ENCODE results near the gene KRT77.

The KRT77 gene

GRCh38 chr12:52650520-52651081 lies 52.7 kb downstream of the KRT77 start:
- DNase-seq = no peak

DNA sequence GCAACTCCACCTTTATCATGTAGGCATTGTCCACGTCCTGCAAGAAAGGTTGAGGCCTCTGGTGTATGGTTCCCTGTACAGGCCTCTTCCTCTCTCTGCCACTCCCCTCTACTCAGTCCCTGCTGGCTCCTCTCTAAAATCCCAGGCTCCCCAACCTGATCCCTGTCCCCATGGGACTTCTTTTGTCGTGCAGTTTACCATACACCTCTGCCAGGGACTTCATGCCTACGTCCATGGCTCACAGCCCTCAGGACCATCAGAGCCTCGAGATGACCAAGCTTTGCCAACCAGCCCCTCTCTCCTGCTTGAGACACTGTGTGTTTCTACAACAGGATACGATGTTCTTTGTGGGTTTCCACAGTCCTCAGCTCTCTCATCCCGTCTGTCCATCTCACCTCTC lies 54.3 kb downstream of the KRT77 start:
- DNase-seq = no peak

DNA sequence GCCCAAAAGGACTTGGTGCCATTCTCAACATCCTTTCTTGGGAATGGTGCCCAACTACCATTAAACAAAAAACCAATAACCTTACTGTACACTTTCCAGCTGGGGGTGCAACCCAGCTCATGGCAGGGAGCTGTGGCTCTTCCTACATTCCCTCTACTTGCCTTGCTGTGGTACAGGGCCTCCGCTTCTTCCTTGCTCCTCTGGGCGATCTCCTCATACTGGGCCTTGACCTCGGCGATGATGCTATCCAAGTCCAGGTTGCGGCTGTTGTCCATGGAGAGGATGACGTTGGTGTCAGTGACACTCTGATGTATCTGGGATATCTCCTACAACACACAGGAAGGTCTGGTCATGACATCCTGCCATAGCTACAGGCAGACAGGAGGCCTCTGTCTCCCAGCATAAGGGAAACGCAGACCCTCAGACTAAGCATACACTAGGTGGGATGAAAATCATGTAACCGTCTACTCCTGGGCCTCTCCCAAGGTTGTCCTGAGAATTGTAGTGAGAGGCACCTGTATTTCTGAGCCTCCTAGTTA lies 55.2 kb downstream of the KRT77 start:
- no peak for DNase-seq

DNA sequence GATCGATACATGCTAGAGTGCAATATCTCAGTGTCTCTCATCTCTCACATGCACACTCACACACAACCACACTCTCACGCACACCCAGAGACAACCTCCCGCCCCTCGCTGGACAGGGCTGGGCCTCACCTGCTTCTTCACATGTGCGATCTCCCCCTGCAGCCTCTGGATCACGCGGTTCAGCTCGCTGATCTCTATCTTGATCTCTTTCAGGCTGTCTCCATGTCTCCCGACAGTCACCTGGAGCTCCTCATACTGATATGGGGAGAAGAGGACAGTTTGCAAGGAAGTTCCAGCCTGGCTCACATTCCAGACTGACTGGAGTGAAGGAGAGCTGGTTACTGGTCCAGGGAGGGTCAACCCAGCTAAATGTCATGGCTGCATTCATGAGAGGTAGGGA lies 55.7 kb downstream of the KRT77 start:
- no peak for DNase-seq

- DNase-seq = no peak
Observed at GRCh38 chr12:52646613-52647012, 56.7 kb downstream of the KRT77 start.

DNA sequence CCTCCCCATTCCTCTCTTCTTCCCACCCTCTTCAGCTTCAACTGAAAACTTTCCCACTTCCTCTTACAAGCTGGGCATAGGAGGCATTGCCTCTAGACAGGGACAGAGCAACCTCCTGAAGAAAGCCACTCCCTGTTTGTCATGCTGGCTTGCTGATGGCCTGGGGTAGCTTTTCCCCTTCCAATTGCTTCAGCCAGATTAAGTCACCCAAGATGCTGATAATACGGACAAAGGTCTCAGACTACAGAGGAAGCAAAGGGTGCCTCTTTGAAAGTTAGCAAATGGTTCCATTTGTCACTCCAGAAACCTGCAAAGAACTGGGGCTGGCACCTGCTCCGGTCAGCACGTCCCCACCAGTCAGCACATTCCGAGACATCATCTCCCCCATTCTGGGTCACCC lies 57.3 kb downstream of the KRT77 start:
- no peak for DNase-seq

DNA sequence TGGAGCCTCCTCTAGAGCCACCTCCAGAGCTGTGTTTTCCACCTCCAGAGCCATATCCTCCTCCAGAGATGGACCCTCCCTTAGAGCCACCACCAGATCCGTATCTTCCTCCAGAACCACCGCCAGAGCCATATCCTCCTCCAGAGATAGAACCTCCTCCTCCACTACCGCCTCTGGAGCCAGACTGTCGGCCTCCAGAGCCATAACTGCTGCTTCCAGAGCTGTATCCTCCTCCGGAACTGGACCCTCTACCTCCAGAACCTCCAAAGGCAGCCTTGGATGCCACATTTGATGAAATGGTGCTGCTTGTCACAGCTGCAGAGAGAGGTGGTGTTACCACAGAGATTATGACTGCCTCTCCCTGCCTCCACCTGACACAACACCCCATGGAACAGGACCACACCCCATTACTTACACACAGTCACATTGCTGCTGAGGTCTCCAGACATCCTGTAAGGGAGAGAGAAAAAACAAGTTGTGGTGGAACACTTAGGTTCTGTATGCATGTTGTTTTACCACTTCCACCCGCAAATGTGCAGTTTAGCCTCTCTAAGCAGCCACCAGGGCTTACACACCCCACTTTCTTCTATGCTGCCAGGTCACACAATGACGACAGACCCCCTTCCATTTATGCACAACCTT lies 58.1 kb downstream of the KRT77 start:
- no peak for DNase-seq

- no peak for DNase-seq
Observed at GRCh38 chr12:52644078-52644415, 59.3 kb downstream of the KRT77 start.

DNA sequence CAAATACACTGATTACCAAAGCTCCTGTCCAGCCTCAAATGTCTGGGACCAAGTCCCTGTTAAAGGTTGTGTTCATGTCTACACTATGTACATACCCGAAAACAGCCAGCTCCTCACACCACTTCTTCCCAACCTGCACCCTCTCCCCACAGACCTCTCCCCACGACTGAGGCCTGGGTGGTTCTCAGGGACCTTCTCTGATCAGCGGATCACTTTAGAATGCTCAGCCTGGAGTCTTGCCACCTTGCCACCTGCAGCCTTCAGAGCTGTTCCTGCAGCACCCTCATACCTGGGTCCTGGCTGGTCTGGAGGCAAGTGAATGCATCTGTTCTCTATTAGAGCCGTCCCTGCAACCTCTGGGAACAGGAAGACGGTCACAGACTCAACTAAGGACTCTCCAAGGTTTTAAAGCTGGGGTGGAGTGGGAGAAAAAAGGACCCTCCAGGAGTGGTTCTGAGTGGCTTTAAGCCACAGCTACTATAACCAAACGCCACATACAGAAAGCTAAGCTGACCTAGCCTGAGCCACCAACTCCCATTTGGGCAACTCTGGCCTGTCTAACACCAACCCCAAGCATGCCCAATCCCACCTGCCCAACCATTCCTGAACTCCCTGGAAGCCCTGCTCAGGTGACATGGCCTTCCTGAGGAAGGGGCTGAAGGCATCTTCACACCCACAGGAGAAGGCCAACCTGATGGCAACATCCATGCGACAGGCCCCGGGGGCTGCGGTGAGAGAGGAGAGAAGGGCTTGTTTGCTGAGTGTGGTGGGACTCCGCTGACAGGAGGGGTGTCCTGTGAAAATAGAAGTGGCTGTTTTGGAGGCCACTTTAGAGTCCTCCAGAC lies 59.9 kb downstream of the KRT77 start:
- no peak for DNase-seq

GRCh38 chr12:52641468-52641867 lies 61.9 kb downstream of the KRT77 start:
- no peak for DNase-seq
